Right lobe of liver (tissue), 6 donors: ENCODE data around the gene PNLIPRP1. TPM values are rescaled to one million over a fixed set of nuclear protein-coding genes. Genes with fewer than 3 reads are reported as not detected.

ENCODE experiments used
- ATAC-seq, 4 donors: fragments of 200-7000 bp; cut with Tn5 transposase; one replicate each; pipeline ENCODE4 v1.9.1; 2020; ENCODE audit warnings: mild to moderate bottlenecking in 4 of 4, moderate library complexity in 4 of 4
- DNase-seq, 3 donors: peaks; one replicate each; pipeline ENCODE4 v3.0.0-alpha.2; 2020
- H3K27ac ChIP-seq, 3 donors: fragments of 200-600 bp; one replicate each; pipeline ENCODE4 v1.8.0; 2022
- H3K27me3 ChIP-seq, 2 donors: fragments of 200-600 bp; one replicate each; pipeline ENCODE4 v1.8.0; 2022
- H3K36me3 ChIP-seq, 4 donors: fragments of 200-600 bp; sonication (generic) in 1 of 4; one replicate each; pipeline versions ENCODE4 v1.5.1 to v1.8.0; 2017 to 2022; ENCODE audit warnings: control low read depth in 1 of 4
- H3K4me1 ChIP-seq, 4 donors: fragments of 200-600 bp; sonication (generic) in 1 of 4; one replicate each; pipeline versions ENCODE4 v1.5.1 to v1.8.0; 2017 to 2022; ENCODE audit warnings: control low read depth in 1 of 4
- H3K4me3 ChIP-seq, 3 donors: fragments of 200-600 bp; one replicate each; pipeline ENCODE4 v1.8.0; 2022
- H3K9me3 ChIP-seq, 4 donors: fragments of 200-600 bp; sonication (generic) in 1 of 4; one replicate each; pipeline versions ENCODE4 v1.5.1 to v1.8.0; 2017 to 2022; ENCODE audit warnings: control low read depth in 1 of 4
- CTCF ChIP-seq, 4 donors: fragments of 200-600 bp in 3 of 4; fragments of 450-650 bp in 1 of 4; IDR thresholded peaks; one replicate each; pipeline versions ENCODE4 v1.5.1 to v1.8.0; 2016 to 2022; ENCODE audit warnings: antibody characterized with exemption in 4 of 4, mild to moderate bottlenecking in 2 of 4
- POLR2A ChIP-seq: fragments of 450-650 bp; IDR thresholded peaks from one replicate; pipeline ENCODE4 v1.6.1; 2017; ENCODE audit warnings: antibody characterized with exemption, mild to moderate bottlenecking
- WGBS: methylation state at CpG from one replicate; pipeline ENCODE4 v1.1.6; 2018; ENCODE audit warnings: low coverage, low lambda C conversion rate; ENCODE audit not compliant: insufficient coverage; ENCODE audit errors: missing lambda C conversion rate; 5-methylcytosine and 5-hydroxymethylcytosine counted together
- intact Hi-C, 2 donors: fragments of 100-400 bp; cut with DNase I; formaldehyde crosslinking; loops; one replicate each; pipeline versions ENCODE4 v1.11.2 to v1.14.1; 2022
- total RNA-seq, 6 experiments: library from RNA; depleted of rRNA in 2 of 6; stranded (reverse); fragments of >200 nt in 2 of 6; fragmentation: NEBNext Ultra II Directional in 3 of 6; extraction: Animal tissue kit (Norgen Biotek cat#: 25700) in 3 of 6; gene quantifications; one replicate each; pipeline versions ENCODE4 v1.1.0 to v1.2.4, GENCODE V29; 2016 to 2023
- donor health status: DM: no; HTN: yes; CAD: no.
- donor health status: DM: no; HTN: no; CAD: no.
- donor health status: DM: no; HTN: no; CAD: no.
- donor health status: DM: no; HTN: yes; CAD: no.
- donor health status: DM: no; HTN: yes; CAD: no.

PNLIPRP1 gene
- total RNA-seq, 6 experiments from 2014 or later, result not detected

GRCh38 chr10:116646502-116646901 lies 55.7 kb downstream of the PNLIPRP1 start:
- H3K4me1 ChIP-seq, result no peaks in the 10 kb centered on the region
- no peak for ATAC-seq
- no peaks in the 10 kb centered on the region for H3K36me3 ChIP-seq
- TF ChIP-seq CTCF (IDR thresholded peaks at IDR 0.05), result no peak
- no peak overlapping the region for H3K27ac ChIP-seq
- DNase-seq, result no peak
- intact Hi-C loops, result no loop called here
- no peak overlapping the region for H3K4me3 ChIP-seq
- H3K9me3 ChIP-seq, result no peaks in the 10 kb centered on the region
- H3K27me3 ChIP-seq, result no peaks in the 10 kb centered on the region
- no CpG with 5 or more reads among the region's 5 CpGs for WGBS

- H3K4me3 ChIP-seq, result no peak overlapping the region
- no peaks in the 10 kb centered on the region for H3K4me1 ChIP-seq
- H3K27me3 ChIP-seq, result no peaks in the 10 kb centered on the region
- H3K27ac ChIP-seq, result no peak overlapping the region
- TF ChIP-seq POLR2A (no peak), CTCF (IDR thresholded peaks at IDR 0.05) (no peak)
- DNase-seq, result no peak
- ATAC-seq, result no peak
- H3K36me3 ChIP-seq, result no peaks in the 10 kb centered on the region
- 55% methylated on average over 8 of the region's 8 CpGs for WGBS
- intact Hi-C loops, result no loop called here
- no peaks in the 10 kb centered on the region for H3K9me3 ChIP-seq
Observed at GRCh38 chr10:116648903-116649302, 58.1 kb downstream of the PNLIPRP1 start.

GRCh38 chr10:116653885-116654284 lies 63.1 kb downstream of the PNLIPRP1 start:
- intact Hi-C loops, result no loop called here
- H3K4me3 ChIP-seq, result no peak overlapping the region
- no peak for ATAC-seq
- TF ChIP-seq POLR2A (no peak), CTCF (IDR thresholded peaks at IDR 0.05) (no peak)
- H3K27me3 ChIP-seq, result no peaks in the 10 kb centered on the region
- no peaks in the 10 kb centered on the region for H3K4me1 ChIP-seq
- H3K27ac ChIP-seq, result no peak overlapping the region
- DNase-seq, result no peak
- WGBS, result 33% methylated on average over 1 of the region's 1 CpG
- no peaks in the 10 kb centered on the region for H3K36me3 ChIP-seq
- no peaks in the 10 kb centered on the region for H3K9me3 ChIP-seq

GRCh38 chr10:116654816-116655215 lies 64.1 kb downstream of the PNLIPRP1 start:
- ATAC-seq (no peak), DNase-seq (no peak)
- H3K4me3 ChIP-seq, result no peak overlapping the region
- 60% methylated on average over 1 of the region's 4 CpGs for WGBS
- H3K27ac ChIP-seq, result no peak overlapping the region
- no peaks in the 10 kb centered on the region for H3K36me3 ChIP-seq
- intact Hi-C loops, result no loop called here
- H3K27me3 ChIP-seq, result no peaks in the 10 kb centered on the region
- H3K9me3 ChIP-seq, result no peaks in the 10 kb centered on the region
- no peak for TF ChIP-seq POLR2A
- TF ChIP-seq CTCF (IDR thresholded peaks at IDR 0.05), result no peak
- H3K4me1 ChIP-seq, result no peaks in the 10 kb centered on the region

GRCh38 chr10:116655568-116655967 lies 64.8 kb downstream of the PNLIPRP1 start:
- Histone ChIP-seq H3K4me1 (no peaks in the 10 kb centered on the region), H3K4me3 (no peak overlapping the region), H3K9me3 (no peaks in the 10 kb centered on the region), H3K27me3 (no peaks in the 10 kb centered on the region), H3K27ac (no peak overlapping the region), H3K36me3 (no peaks in the 10 kb centered on the region)
- TF ChIP-seq POLR2A (no peak), CTCF (IDR thresholded peaks at IDR 0.05) (no peak)
- DNase-seq, result no peak
- WGBS, result 74% methylated on average over 2 of the region's 2 CpGs
- intact Hi-C loops, result no loop called here
- no peak for ATAC-seq
